SK-N-SH (cell line): Measurements from ENCODE around the gene MARCHF4. TPM values are rescaled to one million over a fixed set of nuclear protein-coding genes. Genes with fewer than 3 reads are reported as not detected.

Experiments used
- CTCF ChIA-PET: fragments of 300-600, 350-600 bp; formaldehyde crosslinking; extraction: SDS; loops from one replicate; lab custom pipeline; 2021; lab: Yijun Ruan, JAX
- POLR2A ChIA-PET: fragments of 350-600 bp; sonication (Branson Sonifier 250); formaldehyde crosslinking; extraction: SDS; loops from one replicate; lab custom pipeline; 2020; ENCODE audit warnings: antibody characterized with exemption, inconsistent platforms; lab: Yijun Ruan, JAX
- DNase-seq: peaks from one replicate; pipeline ENCODE4 v3.0.0; 2012
- H2AFZ ChIP-seq: fragments of 200-600 bp; sonication (generic); 2 replicates; pipeline ENCODE4 v1.8.1; 2016; ENCODE audit warnings: antibody characterized with exemption, mild to moderate bottlenecking, low read depth
- H3F3A ChIP-seq: fragments of 200-600 bp; sonication (generic); replicated peaks from 2 replicates; pipeline ENCODE3; 2016; ENCODE audit warnings: antibody characterized with exemption, mild to moderate bottlenecking; ENCODE audit not compliant: insufficient read depth
- H3K27ac ChIP-seq, 2 experiments: fragments of 200-500 bp in 1 of 2; fragments of 200-600 bp in 1 of 2; sonication (Bioruptor generic) in 1 of 2; sonication (generic), shearing (Covaris generic) in 1 of 2; 2 replicates each; pipeline versions ENCODE4 v1.5.1 to v1.6.1; 2014 to 2016; ENCODE audit warnings: low read depth in 2 of 2, inconsistent platforms in 1 of 2, low read length in 1 of 2, mild to moderate bottlenecking in 1 of 2, mixed read lengths in 1 of 2
- H3K27me3 ChIP-seq: fragments of 200-600 bp; sonication (generic), shearing (Covaris generic); 2 replicates; pipeline ENCODE4 v1.6.1; 2016; ENCODE audit warnings: mixed run types; ENCODE audit not compliant: insufficient read depth
- H3K36me3 ChIP-seq, 2 experiments: fragments of 200-500 bp in 1 of 2; fragments of 200-600 bp in 1 of 2; sonication (Bioruptor generic) in 1 of 2; sonication (generic) in 1 of 2; replicated peaks in 1 of 2; 2 replicates each; pipeline versions ENCODE3 to v1.5.1; 2014 to 2016; ENCODE audit warnings: low read length in 1 of 2, mild to moderate bottlenecking in 1 of 2; ENCODE audit not compliant: insufficient read depth in 2 of 2, control insufficient read depth in 1 of 2
- H3K4me1 ChIP-seq, 2 experiments: fragments of 200-500 bp in 1 of 2; fragments of 200-600 bp in 1 of 2; sonication (Bioruptor generic) in 1 of 2; sonication (generic), shearing (Covaris generic) in 1 of 2; 2 replicates each; pipeline versions ENCODE4 v1.5.1 to v1.6.1; 2014 to 2016; ENCODE audit warnings: low read depth in 1 of 2, low read length in 1 of 2, mixed run types in 1 of 2; ENCODE audit not compliant: insufficient read depth in 2 of 2, control insufficient read depth in 1 of 2
- H3K4me2 ChIP-seq: fragments of 200-600 bp; sonication (generic), shearing (Covaris generic); 2 replicates; pipeline ENCODE4 v1.6.1; 2017; ENCODE audit warnings: mixed run types
- H3K4me3 ChIP-seq, 2 experiments: fragments of 200-500 bp in 1 of 2; fragments of 200-600 bp in 1 of 2; sonication (Bioruptor generic) in 1 of 2; sonication (generic), shearing (Covaris generic) in 1 of 2; 2 replicates each; pipeline versions ENCODE4 v1.5.1 to v1.8.1; 2014 to 2016; ENCODE audit warnings: low read depth in 2 of 2, inconsistent platforms in 1 of 2, low read length in 1 of 2, mild to moderate bottlenecking in 1 of 2, mixed read lengths in 1 of 2, moderate library complexity in 1 of 2
- H3K79me2 ChIP-seq: fragments of 200-600 bp; sonication (generic); 2 replicates; pipeline ENCODE4 v1.8.1; 2017; ENCODE audit warnings: mild to moderate bottlenecking; ENCODE audit not compliant: insufficient read depth
- H3K9ac ChIP-seq: fragments of 200-600 bp; sonication (generic); 2 replicates; pipeline ENCODE4 v1.6.1; 2017; ENCODE audit warnings: mixed run types
- H3K9me2 ChIP-seq: fragments of 200-600 bp; sonication (generic); 2 replicates; pipeline ENCODE4 v1.6.1; 2017; ENCODE audit warnings: mixed run types
- H3K9me3 ChIP-seq: fragments of 200-600 bp; sonication (generic); 2 replicates; pipeline ENCODE4 v1.6.1; 2017; ENCODE audit warnings: mixed run types, mild to moderate bottlenecking, moderate library complexity
- H4K20me1 ChIP-seq: fragments of 200-600 bp; sonication (generic); 2 replicates; pipeline ENCODE4 v1.6.1; 2017; ENCODE audit warnings: mild to moderate bottlenecking, mixed run types; ENCODE audit not compliant: insufficient read depth
- CTCF ChIP-seq: fragments of 200-600 bp; sonication (generic); IDR thresholded peaks from 2 replicates; pipeline ENCODE4 v1.6.1; 2017; ENCODE audit warnings: antibody characterized with exemption, mild to moderate bottlenecking, moderate library complexity
- FOSL2 ChIP-seq: IDR thresholded peaks from 2 replicates; pipeline ENCODE4 v1.4.0; 2012; ENCODE audit warnings: low read depth, mild to moderate bottlenecking, moderate library complexity, borderline replicate concordance
- FOXJ3 ChIP-seq: sonication (generic); formaldehyde crosslinking; IDR thresholded peaks from 2 replicates; pipeline ENCODE4 v1.5.1; 2020; ENCODE audit warnings: mild to moderate bottlenecking, missing genetic modification reagents
- GATA2 ChIP-seq: sonication (generic); formaldehyde crosslinking; IDR thresholded peaks from 2 replicates; pipeline ENCODE4 v1.5.0; 2020; ENCODE audit warnings: mild to moderate bottlenecking, missing genetic modification reagents
- JUND ChIP-seq: IDR thresholded peaks from 2 replicates; pipeline ENCODE4 v1.4.0; 2012
- MAX ChIP-seq: IDR thresholded peaks from 2 replicates; pipeline ENCODE4 v1.4.0; 2012; ENCODE audit warnings: low read depth
- MEF2A ChIP-seq: IDR thresholded peaks from 2 replicates; pipeline ENCODE4 v1.4.0; 2012; ENCODE audit warnings: low read depth, borderline replicate concordance
- PBX3 ChIP-seq: IDR thresholded peaks from 2 replicates; pipeline ENCODE4; 2012
- POLR2AphosphoS5 ChIP-seq: IDR thresholded peaks from 2 replicates; pipeline ENCODE4 v1.6.1; 2012; ENCODE audit warnings: low read depth, low read length
- RCOR1 ChIP-seq: fragments of 150-350 bp; IDR thresholded peaks from 2 replicates; pipeline ENCODE4 v1.6.1; 2017; ENCODE audit warnings: antibody characterized with exemption, low read length
- RFX5 ChIP-seq: IDR thresholded peaks from 2 replicates; pipeline ENCODE4 v1.6.1; 2012; ENCODE audit warnings: mild to moderate bottlenecking, improper control_type of control experiment, low read length
- SMC3 ChIP-seq: IDR thresholded peaks from 2 replicates; pipeline ENCODE4 v1.6.1; 2012; ENCODE audit warnings: low read depth, low read length, improper control_type of control experiment
- TAF1 ChIP-seq: IDR thresholded peaks from 2 replicates; pipeline ENCODE4 v1.6.1; 2012; ENCODE audit warnings: low read depth, mild to moderate bottlenecking, low read length, moderate library complexity, borderline replicate concordance
- USF1 ChIP-seq: IDR thresholded peaks from 2 replicates; pipeline ENCODE4 v1.4.0; 2012; ENCODE audit warnings: low read depth, borderline replicate concordance
- YY1 ChIP-seq: IDR thresholded peaks from 2 replicates; pipeline ENCODE4 v1.4.0; 2012; ENCODE audit warnings: low read depth, mild to moderate bottlenecking
- ZBTB33 ChIP-seq: IDR thresholded peaks from 2 replicates; pipeline ENCODE4 v1.4.0; 2012; ENCODE audit warnings: low read depth, borderline replicate concordance
- WGBS: methylation state at CpG from one replicate; pipeline ENCODE4 v1.1.6; 2017; ENCODE audit warnings: low lambda C conversion rate; 5-methylcytosine and 5-hydroxymethylcytosine counted together
- polyA plus RNA-seq, 3 experiments: library from polyadenylated mRNA; depleted of rRNA; stranded (reverse); fragments of >200 nt; gene quantifications; 2 replicates each; pipeline ENCODE4 v1.2.3, GENCODE V29; 2012

The MARCHF4 gene
- polyA plus RNA-seq, 1 of the 3 experiments (the other 2 are of a cell fraction): 7.6 TPM

- ChIA-PET CTCF (no interaction called here), POLR2A (no interaction called here)
- Histone ChIP-seq H3K4me2 (no peak overlapping the region), H3F3A (peaks cover 10% of the 10 kb centered on the region), H3K4me3 (no peak overlapping the region), H2AFZ (no peak overlapping the region), H3K9me2 (no peaks in the 10 kb centered on the region), H3K36me3 (peaks cover 65 to 67% of the 10 kb centered on the region in 2 experiments), H3K4me1 (peaks cover 0 to 1% of the 10 kb centered on the region in 2 experiments; a peak in 2 of 4 replicates), H3K9ac (no peak overlapping the region), H3K79me2 (no peaks in the 10 kb centered on the region), H3K9me3 (no peaks in the 10 kb centered on the region), H3K27me3 (no peaks in the 10 kb centered on the region), H3K27ac (no peak overlapping the region), H4K20me1 (no peaks in the 10 kb centered on the region)
- WGBS: 93% methylated on average over 9 of the region's 9 CpGs
- no peak for DNase-seq
- TF ChIP-seq GATA2 (CRISPR knock-in tag) (no peak), TAF1 (no peak), POLR2AphosphoS5 (no peak), JUND (no peak), FOSL2 (no peak), PBX3 (no peak), YY1 (no peak), SMC3 (no peak), ZBTB33 (no peak), USF1 (no peak), MEF2A (no peak), FOXJ3 (CRISPR knock-in tag) (no peak), RCOR1 (no peak), RFX5 (no peak)
Measured at GRCh38 chr2:216420367-216421101, 48.3 kb upstream of the MARCHF4 start.

- Histone ChIP-seq H4K20me1 (no peaks in the 10 kb centered on the region), H3K4me1 (no peaks in the 10 kb centered on the region), H3K9ac (no peak overlapping the region), H2AFZ (no peak overlapping the region), H3K9me3 (no peaks in the 10 kb centered on the region), H3K36me3 (peaks cover 58 to 61% of the 10 kb centered on the region in 2 experiments), H3K27me3 (no peaks in the 10 kb centered on the region), H3K79me2 (peaks cover 10% of the 10 kb centered on the region; the same call in 1 of the 2 replicates), H3F3A (peaks cover 2% of the 10 kb centered on the region), H3K4me3 (no peak overlapping the region), H3K4me2 (no peak overlapping the region), H3K27ac (no peak overlapping the region), H3K9me2 (no peaks in the 10 kb centered on the region)
- CTCF ChIA-PET: no interaction called here
- POLR2A ChIA-PET: no interaction called here
- WGBS: 86% methylated on average over 1 of the region's 1 CpG
- DNase-seq: no peak
- TF ChIP-seq RCOR1 (no peak), PBX3 (no peak), USF1 (no peak), MAX (no peak), ZBTB33 (no peak), CTCF (no peak)
Measured at GRCh38 chr2:216418981-216419380, 46.7 kb upstream of the MARCHF4 start.
